GM19240 (cell line): Measurements from ENCODE around the gene ZNF687.
A peak's percentile ranks its signal among the peaks of the same experiment; 100 is the strongest.

Experiments
- DNase-seq: peaks from one replicate; pipeline ENCODE4 v3.0.0; 2011; ENCODE audit warnings: low spot score; ENCODE audit not compliant: insufficient read length

Gene ZNF687

DNA sequence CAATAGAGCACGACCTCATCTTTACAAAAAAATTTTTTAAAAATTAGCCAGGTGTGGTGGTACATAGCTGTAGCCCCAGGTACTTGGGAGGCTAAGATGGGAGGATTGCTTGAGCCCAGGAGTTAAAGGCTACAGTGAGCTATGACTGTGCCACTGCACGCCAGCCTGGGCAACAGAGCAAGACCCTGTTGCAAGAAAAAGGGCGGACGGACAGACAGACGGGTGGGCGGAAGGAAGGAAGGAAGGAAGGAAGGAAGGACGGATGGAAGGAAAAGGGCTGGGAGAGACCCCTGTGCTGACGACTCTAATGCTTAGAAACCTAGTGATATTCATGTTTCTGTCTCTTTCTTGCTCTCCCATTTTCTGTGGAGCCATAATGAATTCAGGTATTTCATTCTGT is 30.7 kb downstream of the ZNF687 start:
- no peak for DNase-seq

DNA sequence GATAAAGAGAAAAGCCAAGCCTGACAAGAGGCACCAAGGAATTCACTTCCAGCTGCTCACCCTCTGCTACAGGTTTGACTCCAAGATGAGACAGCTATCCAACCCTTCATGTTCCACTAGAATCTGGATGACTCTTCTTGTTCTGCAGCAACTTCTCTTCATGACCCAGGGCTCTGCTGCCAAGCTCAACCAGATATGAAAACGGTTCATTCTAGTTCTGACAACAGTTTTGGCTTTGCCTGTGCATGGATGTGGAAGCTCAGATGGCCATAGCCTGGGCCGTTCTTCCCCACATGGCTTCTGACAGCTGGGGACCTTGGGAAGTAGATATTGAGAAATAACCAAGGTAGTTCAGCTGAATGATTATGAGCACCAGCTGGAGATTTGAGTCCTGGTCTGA is 31.4 kb downstream of the ZNF687 start:
- no peak for DNase-seq

DNA sequence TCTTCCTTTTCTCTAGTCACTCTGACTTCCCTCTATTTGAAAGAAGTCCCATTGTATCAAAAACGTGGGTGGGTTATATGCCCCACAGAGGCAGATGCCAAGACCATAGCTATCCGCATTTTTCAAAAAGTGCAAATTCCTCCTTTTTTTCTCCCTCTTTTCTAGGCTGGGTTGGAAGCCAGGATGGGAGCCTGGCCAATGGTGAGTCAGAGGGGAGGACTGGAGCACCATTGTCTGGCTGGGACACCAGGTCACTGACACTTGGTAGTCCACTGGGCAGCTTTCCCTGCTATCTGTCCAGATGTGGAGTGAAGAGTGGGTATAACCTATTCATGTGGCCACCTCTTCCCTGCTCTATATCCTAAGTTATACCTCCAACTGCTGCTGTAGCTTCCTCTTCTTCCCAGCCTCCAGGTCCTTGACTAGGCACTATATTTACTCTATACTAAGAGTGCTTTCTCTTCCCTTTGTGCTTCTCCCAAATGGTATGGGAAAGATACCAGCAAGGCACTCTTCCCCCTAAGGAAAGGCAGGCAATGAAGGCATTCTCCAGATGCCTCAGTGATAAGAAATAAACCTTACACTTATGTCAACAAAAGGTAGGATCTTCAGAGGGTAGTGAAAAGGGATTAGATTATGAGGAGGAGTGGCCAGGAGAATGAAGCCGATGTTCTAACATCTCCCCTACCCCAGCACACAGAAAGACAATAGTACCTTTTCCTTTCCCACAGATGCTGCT is 32.2 kb downstream of the ZNF687 start:
- no peak for DNase-seq

DNA sequence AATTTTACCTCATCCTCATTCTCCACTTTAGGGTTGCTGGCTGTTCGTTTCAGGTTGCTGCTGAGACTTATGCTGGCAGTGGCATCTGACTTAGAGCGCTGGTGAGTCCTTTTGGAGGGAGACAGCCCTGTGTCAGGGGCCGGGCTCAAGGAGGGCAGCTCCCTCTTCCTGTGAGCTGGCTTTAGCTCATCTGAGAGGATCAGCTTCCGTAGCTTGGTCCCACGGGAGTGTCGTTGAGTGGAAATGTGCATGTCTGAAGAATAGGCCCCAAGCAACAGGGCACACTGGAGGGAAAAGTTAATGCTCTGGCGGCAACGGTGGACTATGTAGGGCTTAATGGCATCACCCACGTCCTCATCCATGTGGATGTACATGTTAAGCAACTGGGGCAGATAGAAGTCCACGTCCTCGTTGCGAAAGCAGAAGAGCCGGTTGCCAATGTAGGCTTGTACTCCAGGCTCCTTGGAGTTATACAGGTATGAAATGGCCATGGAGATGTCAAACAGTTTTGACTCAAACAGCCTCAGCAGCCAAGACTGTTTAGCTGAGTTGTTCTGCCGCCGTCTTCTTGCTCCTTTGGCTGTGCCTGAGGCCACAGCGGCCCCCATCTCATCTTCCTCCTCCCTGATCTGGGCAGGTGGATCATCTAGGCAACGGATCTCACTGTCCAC is 33.6 kb downstream of the ZNF687 start:
- no peak for DNase-seq

DNA sequence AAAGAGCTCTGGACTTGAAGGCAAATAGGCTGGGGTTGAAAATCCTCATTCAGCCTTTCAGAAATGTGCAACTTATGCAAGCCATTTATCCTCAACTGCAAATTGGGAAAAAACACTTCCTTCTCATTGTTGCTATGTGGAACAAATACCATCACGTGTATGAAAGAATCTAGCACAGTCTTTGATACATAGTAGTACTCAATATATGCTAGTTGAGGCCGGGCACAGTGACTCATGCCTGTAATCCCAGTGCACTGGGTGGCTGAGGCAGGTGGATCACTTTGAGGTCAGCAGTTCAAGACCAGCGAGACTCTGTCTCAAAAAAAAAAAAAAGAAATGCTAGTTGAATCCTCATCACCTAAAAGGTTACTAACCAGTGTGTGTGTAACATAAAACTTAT is 36.9 kb downstream of the ZNF687 start:
- DNase-seq = no peak

DNA sequence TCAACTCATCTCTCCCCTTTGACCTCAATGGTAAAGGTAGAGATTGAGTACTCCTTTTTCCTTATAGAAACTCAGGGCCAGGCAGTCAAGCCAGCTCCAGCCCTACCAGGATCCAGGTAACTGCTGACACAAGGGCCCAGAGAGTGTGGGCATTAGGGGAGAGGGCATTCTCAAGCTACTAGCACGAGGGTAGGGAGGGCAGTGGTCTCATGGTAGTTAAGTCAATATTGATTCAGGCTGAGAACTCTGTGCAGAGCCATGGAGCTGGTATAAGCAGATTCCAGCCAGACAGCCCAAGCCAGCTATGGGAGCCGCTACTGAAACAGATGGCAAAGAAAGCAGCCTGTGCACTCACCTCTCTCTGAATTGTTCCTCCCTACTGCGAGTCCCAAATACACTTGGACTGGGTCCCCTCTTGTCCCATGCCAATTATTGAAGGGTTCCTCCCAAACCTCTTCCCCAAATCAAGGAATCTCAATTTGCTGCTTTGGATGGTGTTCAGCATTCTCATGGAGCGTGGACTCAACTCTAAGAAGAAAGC is 42.4 kb downstream of the ZNF687 start:
- DNase-seq = no peak

DNA sequence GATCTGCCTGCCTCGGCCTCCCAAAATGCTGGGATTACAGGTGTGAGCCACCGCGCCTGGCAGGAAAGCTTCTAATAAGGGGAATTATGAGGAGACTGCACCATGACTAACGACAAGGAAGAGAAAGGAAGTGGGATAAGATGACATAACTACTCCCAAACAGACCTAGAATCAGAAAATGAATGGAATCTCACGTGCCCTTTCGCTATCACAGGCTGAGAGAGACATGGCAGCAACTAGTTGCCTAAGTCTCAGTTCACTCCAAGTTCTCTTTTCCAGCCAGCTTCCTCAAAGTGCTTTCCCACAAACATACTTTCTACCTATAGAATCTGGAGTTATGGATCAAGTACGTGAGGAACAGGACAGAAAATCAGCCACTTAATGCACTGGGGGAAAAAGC is 43.1 kb downstream of the ZNF687 start:
- DNase-seq = no peak

DNA sequence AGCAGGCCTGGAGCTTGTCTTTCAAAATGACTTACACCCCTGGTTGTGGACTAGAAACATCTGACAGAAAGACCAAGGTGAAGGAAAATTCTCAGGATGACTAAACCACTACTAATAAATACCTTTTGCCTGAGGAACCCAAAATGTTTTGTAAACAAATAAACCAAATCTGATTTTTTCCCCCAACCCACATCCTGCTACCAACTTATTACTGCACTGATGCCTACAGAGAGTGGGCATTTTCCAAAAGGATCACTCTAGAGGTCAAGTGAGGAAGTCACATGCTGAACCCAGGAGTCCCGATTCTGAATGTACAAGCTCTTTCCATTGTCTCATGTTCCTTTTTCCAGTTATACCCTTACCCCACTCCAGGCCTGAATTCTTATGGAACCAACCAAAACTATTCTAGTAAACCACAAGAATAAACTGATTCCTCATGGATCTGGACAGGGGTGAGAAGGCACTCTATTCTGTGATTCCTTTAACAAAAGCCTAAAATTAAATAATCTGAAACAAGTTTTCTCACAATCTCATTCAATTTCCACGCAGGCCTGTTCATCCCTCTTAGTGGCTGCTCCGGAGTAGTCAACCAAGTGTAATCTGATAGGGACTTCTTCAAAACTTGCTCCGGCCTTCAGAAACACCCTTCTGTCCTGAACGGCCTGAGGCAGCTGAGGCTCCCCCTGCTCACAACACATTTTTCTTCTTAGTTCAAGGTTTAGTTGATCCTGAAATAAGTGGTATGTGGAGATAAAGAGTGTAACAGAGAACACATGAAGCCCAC is 43.7 kb downstream of the ZNF687 start:
- DNase-seq = no peak

DNA sequence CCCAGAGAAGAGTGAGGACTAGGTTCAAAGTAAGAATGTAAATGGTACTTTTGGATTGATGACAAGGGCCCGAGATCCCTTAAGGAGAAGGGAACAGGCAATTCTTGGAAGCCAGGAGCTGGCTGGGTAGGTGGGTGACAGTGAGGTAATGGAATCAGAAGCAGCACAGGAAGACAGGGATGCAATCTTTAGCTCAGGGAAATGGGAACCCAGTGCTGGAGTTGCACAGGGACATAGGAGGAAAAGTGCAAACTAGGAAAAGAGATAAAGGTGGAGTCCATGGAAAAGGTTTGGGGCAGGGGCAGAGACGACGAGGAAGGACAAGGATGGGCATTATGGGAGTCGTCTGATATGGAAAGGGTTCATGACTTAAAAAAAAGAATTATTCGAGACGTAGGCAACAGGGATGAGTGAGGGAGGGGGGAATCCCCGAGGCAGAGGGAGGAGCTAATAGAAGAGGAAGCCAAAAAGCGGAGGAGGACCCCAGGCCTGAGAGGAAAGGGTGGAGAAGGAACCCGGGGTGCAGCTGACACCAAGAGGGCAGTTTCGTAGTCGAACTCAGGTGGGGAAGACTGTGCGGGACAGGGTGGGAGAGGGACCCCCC is 44.6 kb downstream of the ZNF687 start:
- peak; percentile 82 for DNase-seq

DNA sequence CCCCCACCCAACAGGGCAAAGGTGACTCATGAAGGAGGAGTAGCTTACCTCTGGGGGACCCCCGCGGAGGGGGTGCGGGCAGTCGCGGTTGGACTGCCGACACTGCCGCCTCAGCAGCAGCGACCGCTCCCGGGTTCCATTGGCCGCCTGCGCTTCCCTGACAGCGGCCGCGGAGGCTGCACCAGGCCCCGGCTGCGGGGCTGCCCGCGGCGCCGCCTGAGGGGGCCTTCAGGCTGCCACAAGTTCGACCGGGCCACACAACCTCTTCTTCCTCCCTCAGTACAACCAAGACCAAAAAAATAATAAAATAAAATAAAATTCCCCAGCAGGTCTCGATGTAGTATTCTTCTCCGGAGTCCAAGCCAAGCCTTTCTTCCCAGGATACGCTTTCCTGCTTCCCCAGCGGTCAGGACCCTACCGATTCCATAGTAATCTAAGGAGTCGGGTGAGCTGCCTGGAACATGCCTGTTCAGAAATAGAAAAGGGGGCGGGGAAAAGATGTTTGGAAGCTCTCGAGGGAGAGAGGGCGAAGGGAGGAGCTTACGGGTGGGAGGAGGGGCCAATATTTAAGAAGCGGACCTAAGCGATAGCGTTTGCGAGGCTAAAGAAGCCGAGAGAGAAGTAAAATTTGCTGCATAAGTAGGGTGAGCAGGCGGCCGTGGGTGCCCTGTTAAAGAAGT is 45.3 kb downstream of the ZNF687 start, which contains the start of gene PI4KB:
TSS of gene PI4KB (minus strand) at position 194 of the 680 bp plus-strand sequence. CDS start 10,935 bp downstream, outside the sequence.
- peak; percentile 91 for DNase-seq

DNA sequence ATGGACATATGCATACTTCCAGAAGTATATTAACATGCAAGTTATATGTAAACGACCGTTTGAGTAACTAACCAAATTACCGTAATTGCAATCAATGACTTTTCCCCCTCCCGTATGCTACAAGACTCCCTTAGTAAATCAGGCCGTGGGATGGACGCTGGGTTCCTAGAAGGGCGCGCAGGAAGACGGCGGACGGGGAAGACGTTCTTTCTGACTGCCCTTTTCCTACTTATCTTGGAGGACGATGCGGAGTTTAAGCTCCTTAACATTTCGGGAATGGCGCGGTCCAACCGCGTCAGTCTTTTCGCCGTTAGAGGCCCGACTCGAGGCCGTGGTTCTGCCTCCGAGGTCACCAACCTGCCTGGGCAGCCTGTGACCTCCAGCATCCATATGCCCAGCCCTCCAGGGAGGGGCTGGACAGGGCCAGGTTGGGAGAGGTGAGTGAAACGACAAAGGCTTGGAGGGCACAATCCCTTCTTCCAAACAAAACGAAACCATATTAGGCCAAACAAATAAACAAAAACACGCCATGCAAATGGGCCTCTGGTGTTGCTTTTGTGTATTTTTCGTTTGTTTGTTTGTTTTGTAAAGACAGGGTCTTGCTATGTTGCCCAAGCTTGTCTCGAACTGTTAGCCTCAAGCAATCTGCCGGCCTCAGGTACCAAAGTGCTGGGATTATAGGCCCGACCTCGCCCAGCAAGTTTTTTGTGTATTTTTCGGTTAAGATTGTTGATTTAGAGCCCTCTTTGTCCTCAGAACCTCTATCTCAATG is 46.0 kb downstream of the ZNF687 start:
- no peak for DNase-seq

DNA sequence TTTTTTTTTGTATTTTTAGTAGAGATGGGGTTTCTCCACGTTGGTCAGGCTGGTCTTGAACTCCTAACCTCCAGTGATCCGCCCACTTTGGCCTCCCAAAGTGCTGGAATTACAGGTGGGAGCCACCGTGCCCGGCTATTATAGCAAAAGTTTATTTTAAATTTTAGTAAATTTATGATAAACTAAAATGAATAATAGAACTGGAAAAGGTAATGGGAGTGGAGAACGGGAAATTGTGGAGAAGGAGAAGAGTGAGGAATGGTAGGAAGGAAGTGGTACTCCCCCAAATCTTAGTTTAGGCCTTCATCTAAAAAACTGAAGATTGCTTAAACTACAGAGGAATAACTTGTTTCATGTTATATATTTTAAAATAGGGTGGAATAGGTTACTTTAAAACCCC is 52.7 kb downstream of the ZNF687 start:
- DNase-seq = no peak

DNA sequence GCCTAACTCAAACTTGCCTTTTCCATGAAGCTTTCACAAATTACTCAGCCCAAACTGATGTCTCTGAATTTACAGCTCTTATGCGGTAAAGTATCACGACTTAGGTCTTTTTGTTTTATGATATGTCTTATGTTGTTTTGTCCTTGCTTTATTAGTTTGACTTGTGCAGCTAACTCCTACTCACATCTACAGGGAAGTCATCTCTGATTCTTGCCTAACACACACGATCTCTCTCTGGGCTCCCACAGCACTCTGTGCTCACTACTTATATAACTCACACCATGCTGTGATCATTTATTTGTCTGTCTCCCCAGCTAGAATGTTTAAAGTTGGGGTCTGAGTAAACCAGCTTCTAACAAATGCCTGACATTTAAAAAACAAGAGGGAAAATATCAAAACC is 54.5 kb downstream of the ZNF687 start:
- DNase-seq = no peak

DNA sequence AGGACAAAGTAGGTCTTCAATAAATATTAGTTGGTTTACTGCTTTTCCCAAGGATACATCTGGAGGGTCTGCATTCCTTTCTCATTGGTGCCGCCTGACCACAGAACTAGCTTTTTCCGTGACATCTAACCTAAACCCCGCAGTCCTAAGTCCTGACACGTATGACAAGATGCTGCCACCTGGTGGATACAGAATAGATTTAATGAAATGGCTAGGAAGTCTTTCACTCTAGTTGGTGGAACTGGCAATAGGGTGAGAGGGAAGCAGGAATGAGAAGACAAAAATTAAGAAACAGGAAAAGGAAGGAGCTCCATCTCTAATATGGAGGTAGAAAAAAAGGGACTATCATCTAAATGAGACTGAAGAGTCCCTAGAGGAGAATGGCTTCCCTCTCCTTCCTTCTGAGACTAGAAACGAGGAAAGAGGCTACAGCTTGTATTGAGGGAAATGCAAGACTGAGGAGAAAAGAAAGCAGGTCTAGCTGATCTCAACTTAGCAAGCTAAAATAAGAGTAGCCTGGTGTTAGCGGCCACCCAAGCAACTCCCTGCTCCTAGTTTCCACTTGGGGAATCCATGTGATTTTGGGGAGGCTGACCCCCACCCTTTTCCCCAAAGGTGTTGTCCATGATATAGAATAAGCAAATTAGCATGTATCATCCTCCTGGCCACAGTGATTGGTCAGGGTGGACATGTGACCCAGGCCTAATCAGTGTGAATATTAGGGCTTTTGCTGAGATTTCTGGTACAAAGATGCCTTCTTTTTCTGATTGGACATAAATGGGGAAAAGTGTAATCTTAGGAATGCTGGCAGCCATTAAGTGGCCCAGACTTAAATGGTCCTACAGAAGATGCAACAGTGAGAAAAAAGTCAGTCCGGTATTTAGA is 59.0 kb downstream of the ZNF687 start:
- no peak for DNase-seq
